Endothelial cell of umbilical vein (primary cell): Measurements from ENCODE around the gene TTC4. TPM values are rescaled to one million over a fixed set of nuclear protein-coding genes. Genes with fewer than 3 reads are reported as not detected.

Source experiments
- BruUV-seq: library from RNA; stranded (reverse); fragments of 400-500 nt; replicated peaks from 2 replicates; lab custom pipeline; 2021; lab: Mats Ljungman, UMichigan
- CTCF ChIA-PET: fragments of 300-600, 350-600 bp; sonication (Branson Sonifier 250); formaldehyde crosslinking; loops from one replicate; lab custom pipeline; 2021; ENCODE audit warnings: antibody characterized with exemption, inconsistent platforms; lab: Charles Lee
- POLR2A ChIA-PET: fragments of 300-600, 350-600 bp; sonication (Branson Sonifier 250); formaldehyde crosslinking; loops from one replicate; lab custom pipeline; 2021; ENCODE audit warnings: antibody characterized with exemption, inconsistent platforms; lab: Charles Lee
- DNase-seq: peaks from one replicate; pipeline ENCODE4 v3.0.0-alpha.2; 2011; ENCODE audit warnings: low read depth, low spot score
- FAIRE-seq: peaks from 2 replicates; lab custom pipeline; 2011; peaks lifted over from hg19 to GRCh38; lab: Jason Lieb, UNC
- H2AFZ ChIP-seq: 2 replicates; pipeline ENCODE4 v1.6.0; 2012; ENCODE audit warnings: low read depth, low read length, control low read depth, inconsistent platforms
- H3K27ac ChIP-seq: 2 replicates; pipeline ENCODE4 v1.5.1; 2011; ENCODE audit warnings: low read depth, mild to moderate bottlenecking, control low read depth, low read length, moderate library complexity; ENCODE audit not compliant: insufficient read depth
- H3K27me3 ChIP-seq, 2 experiments: 2 replicates each; pipeline versions ENCODE4 v1.6.0 to v1.6.1; 2011; ENCODE audit warnings: low read length in 2 of 2, mixed read lengths in 1 of 2; ENCODE audit not compliant: control insufficient read depth in 2 of 2, insufficient read depth in 2 of 2
- H3K36me3 ChIP-seq, 2 experiments: 2 replicates in 1 of 2; 3 replicates in 1 of 2; pipeline ENCODE4 v1.5.1; 2011; ENCODE audit warnings: low read length in 2 of 2, mild to moderate bottlenecking in 1 of 2, moderate library complexity in 1 of 2; ENCODE audit not compliant: control insufficient read depth in 2 of 2, insufficient read depth in 2 of 2; ENCODE audit errors: extremely low read depth in 1 of 2
- H3K4me1 ChIP-seq: 3 replicates; pipeline ENCODE4 v1.5.1; 2011; ENCODE audit warnings: mild to moderate bottlenecking, low read length; ENCODE audit not compliant: control insufficient read depth, insufficient read depth; ENCODE audit errors: extremely low read depth
- H3K4me2 ChIP-seq: 2 replicates; pipeline ENCODE4 v1.6.1; 2011; ENCODE audit warnings: low read length, control low read depth, mixed read lengths; ENCODE audit not compliant: insufficient read depth
- H3K4me3 ChIP-seq, 3 experiments: fragments of 200-600 bp in 1 of 3; sonication (generic), shearing (Covaris generic) in 1 of 3; replicated peaks in 1 of 3; 2 replicates each; pipeline ENCODE4 v1.5.1; 2011 to 2016; ENCODE audit warnings: control low read depth in 3 of 3, low read length in 3 of 3, mild to moderate bottlenecking in 2 of 3, inconsistent platforms in 1 of 3, low read depth in 1 of 3, moderate library complexity in 1 of 3; ENCODE audit not compliant: insufficient read depth in 1 of 3
- H3K79me2 ChIP-seq: 2 replicates; pipeline ENCODE4 v1.6.0; 2012; ENCODE audit warnings: low read length, inconsistent platforms; ENCODE audit not compliant: control insufficient read depth, insufficient read depth
- H3K9ac ChIP-seq: replicated peaks from 2 replicates; pipeline ENCODE3; 2011; ENCODE audit warnings: low read length, control low read depth; ENCODE audit not compliant: insufficient read depth; ENCODE audit errors: extremely low read depth
- H3K9me1 ChIP-seq: replicated peaks from 3 replicates; pipeline ENCODE4 v1.6.0; 2011; ENCODE audit warnings: mild to moderate bottlenecking, low read length; ENCODE audit not compliant: control insufficient read depth, insufficient read depth; ENCODE audit errors: extremely low read depth
- H3K9me3 ChIP-seq: replicated peaks from 2 replicates; pipeline ENCODE4 v1.5.1; 2012; ENCODE audit warnings: low read length, inconsistent platforms; ENCODE audit not compliant: control insufficient read depth, insufficient read depth
- H4K20me1 ChIP-seq: replicated peaks from 2 replicates; pipeline ENCODE3; 2011; ENCODE audit warnings: mild to moderate bottlenecking, low read length; ENCODE audit not compliant: control insufficient read depth, insufficient read depth; ENCODE audit errors: extremely low read depth
- EZH2 ChIP-seq: IDR thresholded peaks from 2 replicates; pipeline ENCODE4 v1.6.1; 2012; ENCODE audit warnings: borderline replicate concordance, low read depth, mild to moderate bottlenecking, moderate library complexity, low read length, inconsistent platforms; ENCODE audit not compliant: severe bottlenecking
- FOS ChIP-seq: IDR thresholded peaks from 2 replicates; pipeline ENCODE4 v1.6.1; 2011; ENCODE audit warnings: mild to moderate bottlenecking, low read length, moderate library complexity, borderline replicate concordance; ENCODE audit not compliant: insufficient read depth
- GATA2 ChIP-seq: IDR thresholded peaks from 2 replicates; pipeline ENCODE4 v1.7.0; 2011; ENCODE audit warnings: low read depth, mild to moderate bottlenecking, moderate library complexity, mixed read lengths, low read length; ENCODE audit not compliant: insufficient read length, insufficient read depth
- JUN ChIP-seq: IDR thresholded peaks from 2 replicates; pipeline ENCODE4 v1.6.1; 2011; ENCODE audit warnings: borderline replicate concordance, low read depth; ENCODE audit not compliant: insufficient read length, insufficient read depth
- MYC ChIP-seq: IDR thresholded peaks from one replicate; pipeline ENCODE4 v1.6.1; 2011; ENCODE audit warnings: mild to moderate bottlenecking, low read depth, low read length
- POLR2A ChIP-seq: IDR thresholded peaks from 2 replicates; pipeline ENCODE4 v1.6.1; 2012; ENCODE audit warnings: low read depth, mild to moderate bottlenecking, control low read depth, low read length
- POLR2AphosphoS5 ChIP-seq: IDR thresholded peaks from 2 replicates; pipeline ENCODE4 v1.6.1; 2012; ENCODE audit warnings: low read depth, mild to moderate bottlenecking, control low read depth, low read length, moderate library complexity; ENCODE audit not compliant: insufficient read depth
- dilution Hi-C: fragments of 300-500 bp; cut with MboI; formaldehyde crosslinking; loops from one replicate; pipeline ENCODE4 v1.15.0; 2019; ENCODE audit warnings: low sequenced_read_pairs; ENCODE audit not compliant: extremely low pct_ligation_motif_present
- intact Hi-C: fragments of 100-400 bp; cut with micrococcal nuclease; formaldehyde crosslinking; loops from one replicate; pipeline ENCODE4 v1.10.0; 2022
- polyA plus RNA-seq, 4 experiments: library from polyadenylated mRNA; depleted of rRNA in 3 of 4; stranded (reverse) in 3 of 4; unstranded in 1 of 4; fragments of >200 nt; gene quantifications; 2 replicates each; pipeline versions ENCODE4 v1.2.1 to v1.2.3, GENCODE V29; 2011 to 2012; ENCODE audit warnings: missing spikeins in 1 of 4
- total RNA-seq: library from RNA; stranded (reverse); gene quantifications from 2 replicates; pipeline ENCODE4 v1.2.3, GENCODE V29; 2021
- TF ChIP-seq, protein P1 (sequence below), 2 donors: IDR thresholded peaks; 1 replicate in 1 of 2; 2 replicates in 1 of 2; pipeline ENCODE4 v1.5.1; 2011; ENCODE audit warnings: low read length in 2 of 2, mild to moderate bottlenecking in 2 of 2, moderate library complexity in 2 of 2, control low read depth in 1 of 2, inconsistent platforms in 1 of 2, low read depth in 1 of 2; ENCODE audit not compliant: insufficient read depth in 1 of 2; ENCODE audit errors: extremely low read depth in 1 of 2
- TF ChIP-seq, protein P2 (sequence below): IDR thresholded peaks from 2 replicates; pipeline ENCODE4 v1.6.1; 2011; ENCODE audit not compliant: insufficient read depth, insufficient read length

Gene TTC4
- total and polyA plus RNA-seq, 2 donors (not counting 3 experiments of a cell fraction or from before 2014, with no cell fraction given), result 19.2 to 28.8 TPM

DNA sequence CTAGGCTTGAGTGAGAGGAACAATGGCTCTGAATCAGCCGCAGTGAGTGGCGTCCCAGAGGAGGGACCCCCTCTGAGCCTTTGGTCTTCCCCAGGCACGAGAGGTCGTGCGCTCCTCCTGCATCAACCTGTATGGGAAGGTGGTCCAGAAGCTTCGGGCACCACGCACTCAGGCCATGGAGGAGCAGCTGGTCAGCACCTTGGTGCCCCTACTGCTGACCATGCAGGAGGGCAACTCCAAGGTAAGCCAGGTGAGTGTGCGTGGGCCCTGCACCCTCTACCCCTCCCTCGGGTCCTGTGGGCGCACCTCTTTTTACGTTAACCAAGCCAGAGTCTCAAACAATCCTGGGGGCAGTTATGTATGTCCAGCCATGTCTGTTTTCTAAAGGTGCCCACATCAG is 13.7 kb upstream of the TTC4 start:
- H3K9ac ChIP-seq, result no peak overlapping the region
- ChIA-PET POLR2A (no interaction called here), CTCF (no interaction called here)
- H3K9me1 ChIP-seq, result no peaks in the 10 kb centered on the region
- DNase-seq, result no peak
- no peak overlapping the region for H3K4me2 ChIP-seq
- no peak for FAIRE-seq
- no peak overlapping the region for H3K4me3 ChIP-seq
- H4K20me1 ChIP-seq, result no peaks in the 10 kb centered on the region
- no peak for TF ChIP-seq JUN
- TF ChIP-seq MYC, result no peak
- TF ChIP-seq, protein P1, sequence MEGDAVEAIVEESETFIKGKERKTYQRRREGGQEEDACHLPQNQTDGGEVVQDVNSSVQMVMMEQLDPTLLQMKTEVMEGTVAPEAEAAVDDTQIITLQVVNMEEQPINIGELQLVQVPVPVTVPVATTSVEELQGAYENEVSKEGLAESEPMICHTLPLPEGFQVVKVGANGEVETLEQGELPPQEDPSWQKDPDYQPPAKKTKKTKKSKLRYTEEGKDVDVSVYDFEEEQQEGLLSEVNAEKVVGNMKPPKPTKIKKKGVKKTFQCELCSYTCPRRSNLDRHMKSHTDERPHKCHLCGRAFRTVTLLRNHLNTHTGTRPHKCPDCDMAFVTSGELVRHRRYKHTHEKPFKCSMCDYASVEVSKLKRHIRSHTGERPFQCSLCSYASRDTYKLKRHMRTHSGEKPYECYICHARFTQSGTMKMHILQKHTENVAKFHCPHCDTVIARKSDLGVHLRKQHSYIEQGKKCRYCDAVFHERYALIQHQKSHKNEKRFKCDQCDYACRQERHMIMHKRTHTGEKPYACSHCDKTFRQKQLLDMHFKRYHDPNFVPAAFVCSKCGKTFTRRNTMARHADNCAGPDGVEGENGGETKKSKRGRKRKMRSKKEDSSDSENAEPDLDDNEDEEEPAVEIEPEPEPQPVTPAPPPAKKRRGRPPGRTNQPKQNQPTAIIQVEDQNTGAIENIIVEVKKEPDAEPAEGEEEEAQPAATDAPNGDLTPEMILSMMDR (IDR thresholded peaks at IDR 0.05; ENCODE audit: extremely low read depth in 1 of 2, insufficient read depth in 1 of 2, low read depth in 1 of 2, low read length in 2 of 2), result no peak
- no peak for TF ChIP-seq GATA2
- TF ChIP-seq FOS, result no peak
- H3K36me3 ChIP-seq, result no peaks in the 10 kb centered on the region
- no peaks in the 10 kb centered on the region for H3K4me1 ChIP-seq
- no peaks in the 10 kb centered on the region for H3K79me2 ChIP-seq
- no peak overlapping the region for H3K27ac ChIP-seq
- dilution Hi-C loops, result no loop called here
- H3K9me3 ChIP-seq, result no peaks in the 10 kb centered on the region
- no TSS peak for BruUV-seq
- no peak overlapping the region for H2AFZ ChIP-seq
- intact Hi-C loops, result no loop called here
- H3K27me3 ChIP-seq, result peaks cover 0 to 2% of the 10 kb centered on the region in 2 experiments

DNA sequence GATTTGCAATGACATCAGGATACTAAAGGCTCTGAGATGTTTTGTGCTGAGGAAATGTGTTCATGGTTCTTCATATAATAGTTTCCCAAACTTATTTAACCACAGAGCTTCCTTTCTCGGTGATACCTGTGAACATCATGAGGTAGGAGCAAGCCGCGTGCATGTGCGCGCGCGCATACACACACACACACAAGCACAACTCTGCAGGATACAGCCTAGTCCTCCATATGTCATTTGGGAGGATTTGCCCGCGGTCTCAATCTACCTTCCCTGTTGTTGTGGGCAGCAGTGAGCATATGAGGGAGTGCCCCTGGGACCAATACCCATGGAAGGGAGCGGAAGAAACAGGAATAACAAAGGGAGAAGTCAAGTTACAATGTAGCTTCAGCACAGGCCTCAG is 12.2 kb upstream of the TTC4 start:
- no peaks in the 10 kb centered on the region for H3K36me3 ChIP-seq
- intact Hi-C loops, result no loop called here
- CTCF ChIA-PET, result no interaction called here
- no peak for DNase-seq
- H3K4me3 ChIP-seq, result no peak overlapping the region
- dilution Hi-C loops, result no loop called here
- no peak overlapping the region for H3K27ac ChIP-seq
- FAIRE-seq, result no peak
- no TSS peak for BruUV-seq
- no peak overlapping the region for H2AFZ ChIP-seq
- TF ChIP-seq JUN (no peak), POLR2A (no peak), POLR2AphosphoS5 (no peak), EZH2 (no peak), FOS (no peak), GATA2 (no peak), MYC (no peak)
- TF ChIP-seq, protein P1 (IDR thresholded peaks at IDR 0.05; ENCODE audit: extremely low read depth in 1 of 2, insufficient read depth in 1 of 2, low read depth in 1 of 2, low read length in 2 of 2), result no peak
- TF ChIP-seq, protein P2, sequence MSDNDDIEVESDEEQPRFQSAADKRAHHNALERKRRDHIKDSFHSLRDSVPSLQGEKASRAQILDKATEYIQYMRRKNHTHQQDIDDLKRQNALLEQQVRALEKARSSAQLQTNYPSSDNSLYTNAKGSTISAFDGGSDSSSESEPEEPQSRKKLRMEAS, result no peak
- no peaks in the 10 kb centered on the region for H3K79me2 ChIP-seq
- H3K27me3 ChIP-seq, result no peaks in the 10 kb centered on the region
- POLR2A ChIA-PET, result no interaction called here
- H4K20me1 ChIP-seq, result no peaks in the 10 kb centered on the region
- H3K4me1 ChIP-seq, result no peaks in the 10 kb centered on the region
- no peaks in the 10 kb centered on the region for H3K9me3 ChIP-seq
- H3K9ac ChIP-seq, result no peak overlapping the region
- H3K4me2 ChIP-seq, result no peak overlapping the region
- H3K9me1 ChIP-seq, result no peaks in the 10 kb centered on the region
